ENCODE results near the gene CACNG7. TPM values are rescaled to one million over a fixed set of nuclear protein-coding genes. Genes with fewer than 3 reads are reported as not detected.

The CACNG7 gene
- total and polyA plus RNA-seq, 3 experiments from 2014 or later, result not detected

DNA sequence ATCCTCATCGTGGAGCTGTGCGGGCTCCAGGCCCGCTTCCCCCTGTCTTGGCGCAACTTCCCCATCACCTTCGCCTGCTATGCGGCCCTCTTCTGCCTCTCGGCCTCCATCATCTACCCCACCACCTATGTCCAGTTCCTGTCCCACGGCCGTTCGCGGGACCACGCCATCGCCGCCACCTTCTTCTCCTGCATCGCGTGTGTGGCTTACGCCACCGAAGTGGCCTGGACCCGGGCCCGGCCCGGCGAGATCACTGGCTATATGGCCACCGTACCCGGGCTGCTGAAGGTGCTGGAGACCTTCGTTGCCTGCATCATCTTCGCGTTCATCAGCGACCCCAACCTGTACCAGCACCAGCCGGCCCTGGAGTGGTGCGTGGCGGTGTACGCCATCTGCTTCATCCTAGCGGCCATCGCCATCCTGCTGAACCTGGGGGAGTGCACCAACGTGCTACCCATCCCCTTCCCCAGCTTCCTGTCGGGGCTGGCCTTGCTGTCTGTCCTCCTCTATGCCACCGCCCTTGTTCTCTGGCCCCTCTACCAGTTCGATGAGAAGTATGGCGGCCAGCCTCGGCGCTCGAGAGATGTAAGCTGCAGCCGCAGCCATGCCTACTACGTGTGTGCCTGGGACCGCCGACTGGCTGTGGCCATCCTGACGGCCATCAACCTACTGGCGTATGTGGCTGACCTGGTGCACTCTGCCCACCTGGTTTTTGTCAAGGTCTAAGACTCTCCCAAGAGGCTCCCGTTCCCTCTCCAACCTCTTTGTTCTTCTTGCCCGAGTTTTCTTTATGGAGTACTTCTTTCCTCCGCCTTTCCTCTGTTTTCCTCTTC, 35.1 kb upstream of the CACNG7 start:
- H3K4me1 Mint-ChIP-seq, result peaks cover 69 to 78% (median 76%) of the 10 kb centered on the region in 3 donors
- CTCF ChIA-PET, result interaction anchor here (0.7 to 1.3 kb wide), 2 partner anchors 8 kb away, joined by 3 read pairs; partner anchors contain the start of gene PRKCG
- no peak overlapping the region for H3K4me3 ChIP-seq (ENCODE audit: low read length)

DNA sequence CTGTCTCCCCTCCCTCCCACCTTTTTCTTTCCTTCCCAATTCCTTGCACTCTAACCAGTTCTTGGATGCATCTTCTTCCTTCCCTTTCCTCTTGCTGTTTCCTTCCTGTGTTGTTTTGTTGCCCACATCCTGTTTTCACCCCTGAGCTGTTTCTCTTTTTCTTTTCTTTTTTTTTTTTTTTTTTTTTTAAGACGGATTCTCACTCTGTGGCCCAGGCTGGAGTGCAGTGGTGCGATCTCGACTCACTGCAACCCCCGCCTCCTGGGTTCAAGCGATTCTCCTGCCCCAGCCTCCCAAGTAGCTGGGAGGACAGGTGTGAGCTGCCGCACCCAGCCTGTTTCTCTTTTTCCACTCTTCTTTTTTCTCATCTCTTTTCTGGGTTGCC, 34.5 kb upstream of the CACNG7 start:
- Mint-ChIP-seq H3K9me3 (peaks cover 0 to 4% (median 0%) of the 10 kb centered on the region in 5 donors), H3K27ac (peak overlapping the region in 7 of 8 donors; percentile 11 to 98 (median 88)), H3K4me1 (peaks cover 69 to 78% (median 75%) of the 10 kb centered on the region in 3 donors), H3K4me3 (peak overlapping the region; percentile 47 to 80 (median 69)), H3K27me3 (peaks cover 4 to 25% of the 10 kb centered on the region in 2 donors), H3K36me3 (peaks cover 19 to 51% (median 21%) of the 10 kb centered on the region in 3 donors)
- peaks cover 70% of the 10 kb centered on the region for H3K4me1 ChIP-seq (ENCODE audit: insufficient read depth, low read length)
- H3K36me3 ChIP-seq (ENCODE audit: insufficient read depth, low read length), result peaks cover 12% of the 10 kb centered on the region
- ChIA-PET CTCF (interaction anchor here (0.7 to 1.3 kb wide), 2 partner anchors 7 to 9 kb away, joined by 3 read pairs; partner anchors contain the start of gene PRKCG), POLR2A (interaction anchor here (0.6 to 1.0 kb wide), 3 partner anchors 8 to 263 kb away, joined by 3 to 8 read pairs (median 3); partner anchors contain the start of gene CNOT3)
- no peak for DNase-seq
- H3K9me3 ChIP-seq (ENCODE audit: low read length), result no peaks in the 10 kb centered on the region
- peak overlapping the region; percentile 24 for H3K27ac ChIP-seq (ENCODE audit: low read depth, low read length)
- no peak overlapping the region for H3K4me3 ChIP-seq (ENCODE audit: low read length)
- H3K27me3 ChIP-seq (ENCODE audit: insufficient read depth, low read length, poor library complexity, severe bottlenecking), result peaks cover 9% of the 10 kb centered on the region

More for the DNA sequence above, 35.1 kb upstream of the CACNG7 start:
- H3K27ac Mint-ChIP-seq, result peak overlapping the region in 7 of 8 donors; percentile 11 to 98 (median 88)
- POLR2A ChIA-PET, result interaction anchor here (0.6 to 1.0 kb wide), 4 partner anchors 8 to 453 kb away, joined by 3 to 8 read pairs (median 4); partner anchors contain the start of gene CNOT3
- Histone ChIP-seq H3K4me1 (ENCODE audit: insufficient read depth, low read length) (peaks cover 65% of the 10 kb centered on the region), H3K9me3 (ENCODE audit: low read length) (no peaks in the 10 kb centered on the region), H3K27ac (ENCODE audit: low read depth, low read length) (no peak overlapping the region), H3K36me3 (ENCODE audit: insufficient read depth, low read length) (peaks cover 12% of the 10 kb centered on the region), H3K27me3 (ENCODE audit: insufficient read depth, low read length, poor library complexity, severe bottlenecking) (peaks cover 3% of the 10 kb centered on the region)
- peaks cover 19 to 55% (median 21%) of the 10 kb centered on the region in 3 donors for H3K36me3 Mint-ChIP-seq
- H3K9me3 Mint-ChIP-seq, result peaks cover 0 to 4% (median 0%) of the 10 kb centered on the region in 5 donors
- peak in 3 of 5 donors; percentile 42 to 59 (median 55) for DNase-seq
- peaks cover 3 to 27% of the 10 kb centered on the region in 2 donors for H3K27me3 Mint-ChIP-seq
- H3K4me3 Mint-ChIP-seq, result peak overlapping the region; percentile 47 to 80 (median 69)

DNA sequence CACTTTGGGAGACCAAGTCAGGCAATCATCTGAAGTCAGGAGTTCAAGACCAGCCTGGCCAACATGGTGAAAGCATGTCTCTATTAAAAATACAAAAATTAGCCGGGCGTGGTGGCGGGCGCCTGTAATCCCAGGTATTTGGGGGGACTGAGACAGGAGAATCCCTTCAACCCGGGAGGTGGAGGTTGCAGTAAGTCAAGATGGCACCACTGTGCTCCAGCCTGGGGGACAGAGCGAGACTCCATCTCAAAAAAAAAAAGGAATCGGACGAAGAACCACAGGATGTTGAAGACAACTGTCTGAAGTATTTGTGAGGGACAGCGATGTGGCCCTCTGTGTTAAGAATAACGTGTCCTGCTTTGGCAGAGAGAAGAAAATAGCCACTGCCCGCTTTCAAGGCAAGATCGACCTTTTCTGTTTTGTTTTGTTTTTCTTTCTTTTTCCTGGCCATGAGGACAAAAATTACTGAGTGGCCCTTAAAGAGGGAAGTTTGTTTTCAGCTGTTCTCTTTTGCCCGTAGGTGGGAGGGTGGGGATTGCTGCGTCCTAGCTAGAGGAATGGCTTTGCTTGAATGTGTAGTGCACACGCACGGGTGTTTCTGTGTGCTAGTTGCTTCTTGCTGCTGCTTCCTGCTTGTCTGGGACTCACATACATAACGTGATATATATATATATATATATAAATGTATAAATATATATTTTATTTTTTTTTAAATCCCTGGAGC, 33.3 kb upstream of the CACNG7 start:
- CTCF ChIA-PET, result interaction anchor here (1.5 to 1.8 kb wide), 3 partner anchors 8 to 22 kb away, joined by 5 to 6 read pairs (median 5); partner anchors contain the start of gene MYADM
- Histone ChIP-seq H3K4me1 (ENCODE audit: insufficient read depth, low read length) (peaks cover 74% of the 10 kb centered on the region), H3K9me3 (ENCODE audit: low read length) (no peaks in the 10 kb centered on the region), H3K36me3 (ENCODE audit: insufficient read depth, low read length) (peaks cover 12% of the 10 kb centered on the region), H3K4me3 (ENCODE audit: low read length) (no peak overlapping the region), H3K27me3 (ENCODE audit: insufficient read depth, low read length, poor library complexity, severe bottlenecking) (peaks cover 21% of the 10 kb centered on the region), H3K27ac (ENCODE audit: low read depth, low read length) (no peak overlapping the region)
- POLR2A ChIA-PET, result interaction anchor here (0.6 to 2.3 kb wide), 2 partner anchors 9 to 355 kb away, joined by 3 to 13 read pairs; partner anchors contain the start of gene MYADM
- no peak for DNase-seq
- Mint-ChIP-seq H3K4me3 (peak overlapping the region in 6 of 7 donors; percentile 16 to 82 (median 51)), H3K36me3 (peaks cover 19 to 46% (median 21%) of the 10 kb centered on the region in 3 donors), H3K27me3 (peaks cover 4 to 22% of the 10 kb centered on the region in 2 donors), H3K27ac (peak overlapping the region in 7 of 8 donors; percentile 57 to 98 (median 83)), H3K4me1 (peaks cover 64 to 73% (median 69%) of the 10 kb centered on the region in 3 donors), H3K9me3 (peaks cover 0 to 4% (median 0%) of the 10 kb centered on the region in 5 donors)

DNA sequence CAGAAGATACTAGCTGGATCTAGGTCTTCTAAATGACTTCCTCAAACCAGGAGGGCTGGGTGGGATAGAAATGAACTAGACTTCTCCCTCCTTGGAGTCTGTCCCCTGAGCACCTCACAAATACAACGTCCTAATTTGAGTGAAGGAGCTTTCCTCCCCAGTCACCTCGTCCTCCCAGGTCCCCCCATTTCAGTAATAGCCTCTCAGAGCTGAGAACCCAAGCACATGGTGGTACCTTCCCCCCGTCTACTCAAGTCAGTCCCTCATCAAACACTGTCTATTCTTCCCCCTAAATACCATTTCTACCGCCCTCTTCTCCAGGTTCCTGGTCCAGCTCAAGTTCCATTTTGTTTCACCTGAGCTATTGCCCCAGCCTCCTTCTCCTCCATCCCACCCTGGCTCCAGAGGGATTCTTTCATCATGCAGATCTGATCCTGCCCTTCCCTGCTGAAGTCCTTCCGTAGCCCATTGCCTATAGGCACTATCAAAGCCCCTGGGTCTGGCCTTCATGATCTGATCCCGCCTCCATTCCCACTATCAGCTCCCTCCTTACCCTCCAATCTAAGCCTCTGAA, 32.3 kb upstream of the CACNG7 start:
- H3K27me3 ChIP-seq (ENCODE audit: insufficient read depth, low read length, poor library complexity, severe bottlenecking), result peaks cover 27% of the 10 kb centered on the region
- peaks cover 56 to 63% (median 59%) of the 10 kb centered on the region in 3 donors for H3K4me1 Mint-ChIP-seq
- H3K4me3 Mint-ChIP-seq, result peak overlapping the region in 6 of 7 donors; percentile 20 to 67 (median 54)
- DNase-seq, result no peak
- peaks cover 4 to 15% of the 10 kb centered on the region in 2 donors for H3K27me3 Mint-ChIP-seq
- peaks cover 0 to 4% (median 0%) of the 10 kb centered on the region in 5 donors for H3K9me3 Mint-ChIP-seq
- H3K27ac Mint-ChIP-seq, result peak overlapping the region in 7 of 8 donors; percentile 44 to 88 (median 65)
- no peak overlapping the region for H3K27ac ChIP-seq (ENCODE audit: low read depth, low read length)
- CTCF ChIA-PET, result interaction anchor here (1.5 to 1.8 kb wide), 3 partner anchors 9 to 23 kb away, joined by 5 to 6 read pairs (median 5); partner anchors contain the start of gene MYADM
- peaks cover 12% of the 10 kb centered on the region for H3K36me3 ChIP-seq (ENCODE audit: insufficient read depth, low read length)
- H3K9me3 ChIP-seq (ENCODE audit: low read length), result no peaks in the 10 kb centered on the region
- peak overlapping the region; percentile 1 for H3K4me3 ChIP-seq (ENCODE audit: low read length)
- peaks cover 14 to 39% (median 21%) of the 10 kb centered on the region in 3 donors for H3K36me3 Mint-ChIP-seq
- peaks cover 75% of the 10 kb centered on the region for H3K4me1 ChIP-seq (ENCODE audit: insufficient read depth, low read length)
- POLR2A ChIA-PET, result interaction anchor here (0.6 to 2.3 kb wide), 4 partner anchors 10 to 602 kb away, joined by 3 to 13 read pairs (median 4); partner anchors contain the start of gene MYADM

DNA sequence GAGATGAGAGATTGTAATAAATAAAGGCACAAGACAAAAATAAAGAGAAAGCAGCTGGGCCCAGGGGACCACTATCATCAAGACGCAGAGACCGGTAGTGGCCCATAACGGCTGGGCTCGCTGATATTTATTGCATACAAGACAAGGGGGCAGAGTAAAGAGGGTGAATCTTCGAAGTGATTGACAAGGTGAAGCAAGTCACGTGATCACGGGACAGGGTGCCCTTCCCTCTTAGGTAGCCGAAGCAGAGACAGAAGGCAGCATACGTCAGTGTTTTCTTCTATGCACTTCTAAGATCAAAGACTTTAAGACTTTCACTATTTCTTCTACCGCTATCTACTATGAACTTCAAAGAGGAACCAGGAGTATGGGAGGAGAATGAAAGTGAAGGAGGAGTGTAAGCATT, 31.7 kb upstream of the CACNG7 start:
- H3K27ac ChIP-seq (ENCODE audit: low read depth, low read length), result no peak overlapping the region
- peak overlapping the region; percentile 13 to 65 (median 51) for H3K4me3 Mint-ChIP-seq

DNA sequence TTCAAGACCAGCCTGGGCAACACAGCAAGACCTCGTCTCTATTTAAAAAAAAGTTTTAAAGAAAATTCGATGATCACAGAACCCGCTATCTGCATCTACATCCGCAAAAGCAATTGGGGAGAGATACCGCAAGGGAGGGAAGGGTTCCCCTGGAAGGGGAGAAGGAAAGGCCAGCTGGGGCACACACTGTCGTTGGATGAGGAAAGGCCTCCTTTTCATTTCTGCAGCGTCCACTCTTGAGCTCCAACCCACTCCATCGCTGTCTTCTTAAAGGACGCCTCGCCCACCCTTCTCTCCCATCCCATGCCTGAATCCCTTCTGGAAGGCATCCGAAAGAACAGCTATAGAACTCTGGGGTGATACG, 30.3 kb upstream of the CACNG7 start:
- Mint-ChIP-seq H3K27ac (peak overlapping the region in 2 of 8 donors; percentile 28 to 43), H3K4me1 (peaks cover 52 to 59% (median 56%) of the 10 kb centered on the region in 3 donors), H3K36me3 (peaks cover 12 to 27% (median 16%) of the 10 kb centered on the region in 3 donors), H3K9me3 (peaks cover 0 to 4% (median 0%) of the 10 kb centered on the region in 5 donors), H3K27me3 (peaks cover 12 to 21% of the 10 kb centered on the region in 2 donors), H3K4me3 (peak overlapping the region in 1 of 7 donors; percentile 80)
- peak overlapping the region; percentile 74 for H3K4me3 ChIP-seq (ENCODE audit: low read length)
- H3K4me1 ChIP-seq (ENCODE audit: insufficient read depth, low read length), result peaks cover 76% of the 10 kb centered on the region
- no peaks in the 10 kb centered on the region for H3K9me3 ChIP-seq (ENCODE audit: low read length)
- ChIA-PET CTCF (interaction anchor here (1.0 to 2.0 kb wide), 2 partner anchors 8 to 11 kb away, joined by 3 to 7 read pairs; partner anchors contain the start of gene MYADM), POLR2A (interaction anchor here (1.6 kb wide), 1 partner anchor 11 kb away, joined by 14 read pairs; the partner anchor contains the start of gene MYADM)
- peaks cover 37% of the 10 kb centered on the region for H3K27me3 ChIP-seq (ENCODE audit: insufficient read depth, low read length, poor library complexity, severe bottlenecking)
- H3K27ac ChIP-seq (ENCODE audit: low read depth, low read length), result no peak overlapping the region
- no peak for DNase-seq
- H3K36me3 ChIP-seq (ENCODE audit: insufficient read depth, low read length), result peaks cover 7% of the 10 kb centered on the region

More for the DNA sequence above, 31.7 kb upstream of the CACNG7 start:
- no peaks in the 10 kb centered on the region for H3K9me3 ChIP-seq (ENCODE audit: low read length)
- Mint-ChIP-seq H3K9me3 (peaks cover 0 to 4% (median 0%) of the 10 kb centered on the region in 5 donors), H3K36me3 (peaks cover 14 to 39% (median 21%) of the 10 kb centered on the region in 3 donors), H3K27me3 (peaks cover 4 to 15% of the 10 kb centered on the region in 2 donors), H3K27ac (peak overlapping the region in 7 of 8 donors; percentile 44 to 88 (median 86)), H3K4me1 (peaks cover 56 to 62% (median 59%) of the 10 kb centered on the region in 3 donors)
- peaks cover 81% of the 10 kb centered on the region for H3K4me1 ChIP-seq (ENCODE audit: insufficient read depth, low read length)
- ChIA-PET CTCF (interaction anchor here (1.5 to 2.0 kb wide), 4 partner anchors 10 to 24 kb away, joined by 5 to 7 read pairs (median 6); partner anchors contain the start of gene MYADM), POLR2A (interaction anchor here (2.3 kb wide), 1 partner anchor 10 kb away, joined by 13 read pairs; the partner anchor contains the start of gene MYADM)
- peaks cover 29% of the 10 kb centered on the region for H3K27me3 ChIP-seq (ENCODE audit: insufficient read depth, low read length, poor library complexity, severe bottlenecking)
- peak in 2 of 5 donors; percentile 47 to 75 for DNase-seq
- H3K4me3 ChIP-seq (ENCODE audit: low read length), result peak overlapping the region; percentile 1
- peaks cover 12% of the 10 kb centered on the region for H3K36me3 ChIP-seq (ENCODE audit: insufficient read depth, low read length)

Data from CD8-positive, alpha-beta memory T cell (primary cell).